ENCODE data around the gene XDH.

The XDH gene

GRCh38 chr2:31339696-31340095 is 74.8 kb downstream of the XDH start:
- TF ChIP-seq POLR2A (IDR thresholded peaks at IDR 0.05; ENCODE audit: low read depth, low read length) = no peak
- FAIRE-seq = no peak
- no peak for DNase-seq (ENCODE audit: insufficient read length, low spot score)

GRCh38 chr2:31337860-31338259 is 76.7 kb downstream of the XDH start:
- TF ChIP-seq POLR2A (IDR thresholded peaks at IDR 0.05; ENCODE audit: low read depth, low read length) = no peak
- DNase-seq (ENCODE audit: insufficient read length, low spot score) (peak; percentile 49), FAIRE-seq (peak; percentile 76)

GRCh38 chr2:31337197-31337596 is 77.3 kb downstream of the XDH start:
- DNase-seq (ENCODE audit: insufficient read length, low spot score) (no peak), FAIRE-seq (no peak)
- TF ChIP-seq POLR2A (IDR thresholded peaks at IDR 0.05; ENCODE audit: low read depth, low read length) = no peak

- DNase-seq (ENCODE audit: insufficient read length, low spot score) = no peak
- no peak for TF ChIP-seq POLR2A (IDR thresholded peaks at IDR 0.05; ENCODE audit: low read depth, low read length)
- FAIRE-seq = no peak
These were observed 78.5 kb downstream of the XDH start for GRCh38 chr2:31335921-31336585.

GRCh38 chr2:31334311-31335026 is 80.1 kb downstream of the XDH start:
- FAIRE-seq = no peak
- TF ChIP-seq POLR2A (IDR thresholded peaks at IDR 0.05; ENCODE audit: low read depth, low read length) = no peak
- DNase-seq (ENCODE audit: insufficient read length, low spot score) = no peak

GRCh38 chr2:31333527-31334183 is 80.9 kb downstream of the XDH start:
- no peak for TF ChIP-seq POLR2A (IDR thresholded peaks at IDR 0.05; ENCODE audit: low read depth, low read length)
- FAIRE-seq (peak; percentile 71), DNase-seq (ENCODE audit: insufficient read length, low spot score) (peak; percentile 36)

GRCh38 chr2:31333046-31333445 is 81.5 kb downstream of the XDH start:
- FAIRE-seq (no peak), DNase-seq (ENCODE audit: insufficient read length, low spot score) (no peak)
- no peak for TF ChIP-seq POLR2A (IDR thresholded peaks at IDR 0.05; ENCODE audit: low read depth, low read length)

- DNase-seq (ENCODE audit: insufficient read length, low spot score) (no peak), FAIRE-seq (no peak)
- TF ChIP-seq POLR2A (IDR thresholded peaks at IDR 0.05; ENCODE audit: low read depth, low read length) = no peak
These were observed 82.0 kb downstream of the XDH start for GRCh38 chr2:31332521-31332920.

- TF ChIP-seq POLR2A (IDR thresholded peaks at IDR 0.05; ENCODE audit: low read depth, low read length) = no peak
- DNase-seq (ENCODE audit: insufficient read length, low spot score) (no peak), FAIRE-seq (no peak)
These were observed 83.4 kb downstream of the XDH start for GRCh38 chr2:31331156-31331555.

GRCh38 chr2:31329081-31329625 is 85.4 kb downstream of the XDH start:
- DNase-seq (ENCODE audit: insufficient read length, low spot score) (no peak), FAIRE-seq (no peak)
- no peak for TF ChIP-seq POLR2A (IDR thresholded peaks at IDR 0.05; ENCODE audit: low read depth, low read length)

GRCh38 chr2:31328026-31328425 is 86.5 kb downstream of the XDH start:
- no peak for DNase-seq (ENCODE audit: insufficient read length, low spot score)
- no peak for TF ChIP-seq POLR2A (IDR thresholded peaks at IDR 0.05; ENCODE audit: low read depth, low read length)
- no peak for FAIRE-seq

GRCh38 chr2:31327505-31327904 is 87.0 kb downstream of the XDH start:
- no peak for TF ChIP-seq POLR2A (IDR thresholded peaks at IDR 0.05; ENCODE audit: low read depth, low read length)
- no peak for DNase-seq (ENCODE audit: insufficient read length, low spot score)
- no peak for FAIRE-seq

- no peak for FAIRE-seq
- DNase-seq (ENCODE audit: insufficient read length, low spot score) = no peak
- no peak for TF ChIP-seq POLR2A (IDR thresholded peaks at IDR 0.05; ENCODE audit: low read depth, low read length)
These were observed 90.4 kb downstream of the XDH start for GRCh38 chr2:31324016-31324633.

GRCh38 chr2:31322371-31322770 is 92.2 kb downstream of the XDH start:
- no peak for DNase-seq (ENCODE audit: insufficient read length, low spot score)
- TF ChIP-seq POLR2A (IDR thresholded peaks at IDR 0.05; ENCODE audit: low read depth, low read length) = no peak
- FAIRE-seq = no peak
